DND-41 (cell line): Measurements from ENCODE around the gene PDLIM5.

Experiments
- ATAC-seq: fragments of 200-7000 bp; cut with Tn5 transposase; 3 replicates; pipeline ENCODE4 v1.9.1; 2021; ENCODE audit warnings: low read depth; ENCODE audit not compliant: insufficient read depth
- DNase-seq: peaks from one replicate; pipeline ENCODE4 v3.0.0-alpha.2; 2020
- H2AFZ ChIP-seq: 2 replicates; pipeline ENCODE4 v1.6.0; 2012; ENCODE audit warnings: low read depth, low read length
- H3K27ac ChIP-seq: 2 replicates; pipeline ENCODE4 v1.5.1; 2012; ENCODE audit warnings: low read length, inconsistent platforms
- H3K27me3 ChIP-seq: fragments of 200-600 bp; sonication (generic); 2 replicates; pipeline ENCODE4 v1.6.0; 2012; ENCODE audit warnings: low read length, mild to moderate bottlenecking, inconsistent platforms; ENCODE audit not compliant: insufficient read depth, poor library complexity
- H3K36me3 ChIP-seq: 2 replicates; pipeline ENCODE4 v1.5.1; 2012; ENCODE audit warnings: low read length, inconsistent platforms; ENCODE audit not compliant: insufficient read depth
- H3K4me1 ChIP-seq: 2 replicates; pipeline ENCODE4 v1.5.1; 2012; ENCODE audit warnings: mild to moderate bottlenecking, low read length; ENCODE audit not compliant: insufficient read depth
- H3K4me2 ChIP-seq: 2 replicates; pipeline ENCODE4 v1.6.0; 2012; ENCODE audit warnings: mild to moderate bottlenecking, moderate library complexity, low read length, inconsistent platforms; ENCODE audit not compliant: insufficient read depth
- H3K4me3 ChIP-seq, 2 experiments: fragments of 200-600 bp in 1 of 2; shearing (Covaris generic) in 1 of 2; 2 replicates each; pipeline ENCODE4 v1.5.1; 2012 to 2016; ENCODE audit warnings: inconsistent platforms in 2 of 2, low read length in 2 of 2, mild to moderate bottlenecking in 2 of 2, low read depth in 1 of 2, moderate library complexity in 1 of 2
- H3K79me2 ChIP-seq: 2 replicates; pipeline ENCODE4 v1.6.0; 2012; ENCODE audit warnings: low read length, inconsistent platforms; ENCODE audit not compliant: insufficient read depth
- H3K9ac ChIP-seq: 2 replicates; pipeline ENCODE4 v1.6.0; 2012; ENCODE audit warnings: low read depth, mild to moderate bottlenecking, inconsistent platforms, low read length, moderate library complexity
- H3K9me3 ChIP-seq: 2 replicates; pipeline ENCODE4 v1.5.1; 2012; ENCODE audit warnings: low read length, moderate library complexity, mild to moderate bottlenecking, inconsistent platforms; ENCODE audit not compliant: insufficient read depth, severe bottlenecking
- H4K20me1 ChIP-seq: 2 replicates; pipeline ENCODE4 v1.6.0; 2012; ENCODE audit warnings: low read length; ENCODE audit not compliant: insufficient read depth
- CTCF ChIP-seq: IDR thresholded peaks from 2 replicates; pipeline ENCODE4 v1.5.1; 2012; ENCODE audit warnings: borderline replicate concordance, low read length, moderate library complexity, mild to moderate bottlenecking; ENCODE audit not compliant: poor library complexity, severe bottlenecking; ENCODE audit errors: extremely low read depth
- EZH2 ChIP-seq: IDR thresholded peaks from 3 replicates; pipeline ENCODE4 v1.6.1; 2012; ENCODE audit warnings: borderline replicate concordance, low read depth, mild to moderate bottlenecking, moderate library complexity, low read length, inconsistent platforms; ENCODE audit not compliant: severe bottlenecking

PDLIM5 gene

GRCh38 chr4:94504545-94504944, 52.8 kb downstream of the PDLIM5 start:
- Histone ChIP-seq H3K4me1 (no peaks in the 10 kb centered on the region), H3K36me3 (no peaks in the 10 kb centered on the region), H3K9me3 (no peaks in the 10 kb centered on the region), H3K4me2 (no peak overlapping the region), H3K79me2 (no peaks in the 10 kb centered on the region), H3K4me3 (no peak overlapping the region), H3K27me3 (no peaks in the 10 kb centered on the region), H4K20me1 (no peaks in the 10 kb centered on the region), H3K9ac (no peak overlapping the region), H2AFZ (no peak overlapping the region), H3K27ac (no peak overlapping the region)
- no peak for TF ChIP-seq EZH2
- no peak for TF ChIP-seq CTCF
- ATAC-seq (no peak), DNase-seq (no peak)

GRCh38 chr4:94506822-94507221, 55.1 kb downstream of the PDLIM5 start:
- ATAC-seq: no peak
- Histone ChIP-seq H3K27ac (no peak overlapping the region), H2AFZ (no peak overlapping the region), H3K4me1 (no peaks in the 10 kb centered on the region), H3K4me2 (no peak overlapping the region), H3K79me2 (no peaks in the 10 kb centered on the region), H3K9ac (no peak overlapping the region), H3K9me3 (no peaks in the 10 kb centered on the region), H3K27me3 (no peaks in the 10 kb centered on the region), H3K36me3 (no peaks in the 10 kb centered on the region), H4K20me1 (no peaks in the 10 kb centered on the region), H3K4me3 (no peak overlapping the region)
- no peak for DNase-seq
- no peak for TF ChIP-seq EZH2
- no peak for TF ChIP-seq CTCF

- no peaks in the 10 kb centered on the region for H3K79me2 ChIP-seq
- DNase-seq: no peak
- H3K36me3 ChIP-seq: no peaks in the 10 kb centered on the region
- H3K4me2 ChIP-seq: no peak overlapping the region
- H4K20me1 ChIP-seq: no peaks in the 10 kb centered on the region
- no peak overlapping the region for H2AFZ ChIP-seq
- ATAC-seq: no peak
- H3K27me3 ChIP-seq: no peaks in the 10 kb centered on the region
- TF ChIP-seq EZH2 (no peak), CTCF (no peak)
- no peak overlapping the region for H3K4me3 ChIP-seq
- no peaks in the 10 kb centered on the region for H3K9me3 ChIP-seq
- no peak overlapping the region for H3K9ac ChIP-seq
- H3K27ac ChIP-seq: no peak overlapping the region
- H3K4me1 ChIP-seq: no peaks in the 10 kb centered on the region
These were observed 55.5 kb downstream of the PDLIM5 start for GRCh38 chr4:94507281-94507680.

- H3K9ac ChIP-seq: no peak overlapping the region
- H3K4me2 ChIP-seq: no peak overlapping the region
- DNase-seq (no peak), ATAC-seq (no peak)
- no peaks in the 10 kb centered on the region for H3K9me3 ChIP-seq
- H3K36me3 ChIP-seq: no peaks in the 10 kb centered on the region
- no peak for TF ChIP-seq EZH2
- TF ChIP-seq CTCF: no peak
- no peaks in the 10 kb centered on the region for H3K4me1 ChIP-seq
- H3K27ac ChIP-seq: no peak overlapping the region
- H3K27me3 ChIP-seq: no peaks in the 10 kb centered on the region
- H3K4me3 ChIP-seq: no peak overlapping the region
- no peak overlapping the region for H2AFZ ChIP-seq
- no peaks in the 10 kb centered on the region for H4K20me1 ChIP-seq
- no peaks in the 10 kb centered on the region for H3K79me2 ChIP-seq
These were observed 56.0 kb downstream of the PDLIM5 start for GRCh38 chr4:94507708-94508107.
